Stomach (tissue), 9 donors: ENCODE measurements around the gene RAD52. TPM values are rescaled to one million over a fixed set of nuclear protein-coding genes. Genes with fewer than 3 reads are reported as not detected.

Source experiments
- DNase-seq, 2 donors: peaks; one replicate each; pipeline versions ENCODE4 v3.0.0 to v3.0.0-alpha.2; 2013 to 2019
- H3K27ac ChIP-seq, 5 donors: fragments of 200-600 bp in 4 of 5; sonication (generic) in 4 of 5; one replicate each; pipeline ENCODE4 v1.5.1; 2013 to 2019; ENCODE audit warnings: mild to moderate bottlenecking in 1 of 5, moderate library complexity in 1 of 5
- H3K27me3 ChIP-seq, 3 donors: fragments of 200-600 bp; sonication (generic); one replicate each; pipeline ENCODE4 v1.5.1; 2017 to 2019; ENCODE audit warnings: mixed run types in 1 of 3
- H3K36me3 ChIP-seq, 4 donors: fragments of 200-600 bp; sonication (generic); 1 replicate in 3 of 4; 2 replicates in 1 of 4; pipeline ENCODE4 v1.5.1; 2016 to 2019
- H3K4me1 ChIP-seq, 4 donors: fragments of 200-600 bp; sonication (generic); one replicate each; pipeline ENCODE4 v1.5.1; 2016 to 2019
- H3K4me3 ChIP-seq, 4 donors: fragments of 200-600 bp; sonication (generic) in 3 of 4; one replicate each; pipeline ENCODE4 v1.5.1; 2016 to 2019; ENCODE audit warnings: mild to moderate bottlenecking in 1 of 4
- H3K9me3 ChIP-seq, 4 donors: fragments of 200-600 bp; sonication (generic); one replicate each; pipeline ENCODE4 v1.5.1; 2016 to 2019
- EP300 ChIP-seq: sonication (generic); formaldehyde crosslinking; IDR thresholded peaks from one replicate; pipeline ENCODE4 v1.6.1; 2017; ENCODE audit warnings: antibody characterized with exemption
- POLR2A ChIP-seq, 4 donors: fragments of 450-650 bp; IDR thresholded peaks; one replicate each; pipeline ENCODE4 v1.6.1; 2016; ENCODE audit warnings: antibody characterized with exemption in 4 of 4, control low read depth in 2 of 4, mild to moderate bottlenecking in 1 of 4, moderate library complexity in 1 of 4
- POLR2AphosphoS5 ChIP-seq, 3 donors: sonication (generic); formaldehyde crosslinking; IDR thresholded peaks; one replicate each; pipeline ENCODE4 v1.6.1; 2016; ENCODE audit warnings: antibody characterized with exemption in 3 of 3
- WGBS, 5 donors: extraction: QIAGEN DNeasy Blood & Tissue Kit in 3 of 5; methylation state at CpG; one replicate each; pipeline versions ENCODE4 v1.1.5 to v1.1.7; 2013 to 2018; 5-methylcytosine and 5-hydroxymethylcytosine counted together
- intact Hi-C: fragments of 100-400 bp; cut with DNase I; formaldehyde crosslinking; loops from one replicate; pipeline ENCODE4 v1.15.1; 2023; ENCODE audit warnings: low total_unique reads
- polyA plus RNA-seq, 3 donors: library from polyadenylated mRNA; stranded (reverse); fragments of 200-250 nt; gene quantifications; one replicate each; pipeline ENCODE4 v1.2.3, GENCODE V29; 2013
- total RNA-seq, 5 donors: library from RNA; depleted of rRNA; stranded (reverse); fragments of >200 nt; gene quantifications; one replicate each; pipeline versions ENCODE4 v1.1.0 to v1.2.3, GENCODE V29; 2014 to 2016
- TF ChIP-seq, protein P1 (sequence below), 7 experiments: fragments of 450-650 bp in 4 of 7; fragments of 200-600 bp in 3 of 7; sonication (generic) in 3 of 7; IDR thresholded peaks; one replicate each; pipeline ENCODE4 v1.5.1; 2016 to 2019; ENCODE audit warnings: antibody characterized with exemption in 7 of 7, control low read depth in 2 of 7, mild to moderate bottlenecking in 1 of 7
- donor health status: healthy with polysubstance abuse.
- donor health status: Bipolar disorder and iron deficiency.
- donor health status: healthy.

The RAD52 gene
- total and polyA plus RNA-seq, 8 donors: 2.3 to 62.9 (median 11.2) TPM

DNA sequence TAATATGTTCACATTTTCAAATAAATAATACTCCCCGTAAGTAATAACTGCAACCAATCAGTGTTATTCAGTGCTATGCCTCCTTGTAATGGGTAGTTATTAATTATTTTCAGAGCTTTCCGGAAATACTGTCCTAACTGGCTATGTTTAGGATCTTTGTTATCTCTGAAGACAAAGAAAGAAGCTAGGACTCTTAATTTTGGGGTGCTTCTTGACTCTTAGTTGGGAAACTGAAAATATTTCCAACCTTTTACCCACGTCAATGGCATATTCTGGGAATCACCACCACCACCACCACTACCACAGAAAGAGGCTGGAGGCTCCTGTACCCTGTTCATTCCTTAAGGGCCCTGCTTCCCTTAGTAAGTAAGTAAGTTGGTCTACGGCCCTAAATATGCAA, 39.1 kb downstream of the RAD52 start:
- H3K4me1 ChIP-seq: peaks cover 0 to 39% (median 8%) of the 10 kb centered on the region in 4 donors
- H3K4me3 ChIP-seq: no peak overlapping the region
- TF ChIP-seq EP300 (no peak), POLR2A (IDR thresholded peaks at IDR 0.05) (no peak), POLR2AphosphoS5 (IDR thresholded peaks at IDR 0.05) (no peak)
- TF ChIP-seq, protein P1, sequence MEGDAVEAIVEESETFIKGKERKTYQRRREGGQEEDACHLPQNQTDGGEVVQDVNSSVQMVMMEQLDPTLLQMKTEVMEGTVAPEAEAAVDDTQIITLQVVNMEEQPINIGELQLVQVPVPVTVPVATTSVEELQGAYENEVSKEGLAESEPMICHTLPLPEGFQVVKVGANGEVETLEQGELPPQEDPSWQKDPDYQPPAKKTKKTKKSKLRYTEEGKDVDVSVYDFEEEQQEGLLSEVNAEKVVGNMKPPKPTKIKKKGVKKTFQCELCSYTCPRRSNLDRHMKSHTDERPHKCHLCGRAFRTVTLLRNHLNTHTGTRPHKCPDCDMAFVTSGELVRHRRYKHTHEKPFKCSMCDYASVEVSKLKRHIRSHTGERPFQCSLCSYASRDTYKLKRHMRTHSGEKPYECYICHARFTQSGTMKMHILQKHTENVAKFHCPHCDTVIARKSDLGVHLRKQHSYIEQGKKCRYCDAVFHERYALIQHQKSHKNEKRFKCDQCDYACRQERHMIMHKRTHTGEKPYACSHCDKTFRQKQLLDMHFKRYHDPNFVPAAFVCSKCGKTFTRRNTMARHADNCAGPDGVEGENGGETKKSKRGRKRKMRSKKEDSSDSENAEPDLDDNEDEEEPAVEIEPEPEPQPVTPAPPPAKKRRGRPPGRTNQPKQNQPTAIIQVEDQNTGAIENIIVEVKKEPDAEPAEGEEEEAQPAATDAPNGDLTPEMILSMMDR (IDR thresholded peaks at IDR 0.05): no peak
- H3K9me3 ChIP-seq: no peaks in the 10 kb centered on the region
- WGBS, 5 donors: 56 to 81% (median 73%) methylated on average over 4 of the region's 4 CpGs
- no peak for DNase-seq
- H3K36me3 ChIP-seq: peaks cover 47 to 100% (median 96%) of the 10 kb centered on the region in 4 donors
- intact Hi-C loops: no loop called here
- no peak overlapping the region for H3K27ac ChIP-seq
- no peaks in the 10 kb centered on the region for H3K27me3 ChIP-seq

DNA sequence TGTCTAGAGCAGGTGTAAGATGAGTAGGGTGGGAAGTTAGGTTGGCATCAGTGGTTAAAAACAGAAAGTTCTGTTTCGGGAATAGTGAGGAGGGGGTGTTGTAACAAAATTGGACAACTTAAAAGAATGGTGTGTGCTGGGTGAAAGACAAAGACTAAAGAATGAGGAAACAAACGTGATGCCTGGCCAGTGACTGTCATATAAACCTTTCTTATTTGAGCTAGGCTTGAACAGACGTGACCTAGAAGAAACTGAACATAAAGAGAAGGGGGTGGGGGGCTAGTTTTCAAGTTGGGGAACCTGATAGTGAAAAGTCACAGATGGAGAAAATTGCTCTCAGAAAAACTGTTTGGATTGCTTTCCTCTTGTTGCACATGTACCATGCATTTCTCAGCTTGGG, 39.6 kb downstream of the RAD52 start:
- 68 to 76% (median 74%) methylated on average over 3 of the region's 3 CpGs for WGBS, 5 donors
- Histone ChIP-seq H3K4me1 (peaks cover 0 to 43% (median 8%) of the 10 kb centered on the region in 4 donors), H3K9me3 (no peaks in the 10 kb centered on the region), H3K27ac (no peak overlapping the region), H3K27me3 (no peaks in the 10 kb centered on the region), H3K36me3 (peaks cover 44 to 100% (median 96%) of the 10 kb centered on the region in 4 donors), H3K4me3 (no peak overlapping the region)
- TF ChIP-seq POLR2A (IDR thresholded peaks at IDR 0.05): no peak
- no peak for TF ChIP-seq EP300
- no peak for TF ChIP-seq POLR2AphosphoS5 (IDR thresholded peaks at IDR 0.05)
- TF ChIP-seq, protein P1 (IDR thresholded peaks at IDR 0.05): no peak
- intact Hi-C loops: no loop called here
- no peak for DNase-seq

DNA sequence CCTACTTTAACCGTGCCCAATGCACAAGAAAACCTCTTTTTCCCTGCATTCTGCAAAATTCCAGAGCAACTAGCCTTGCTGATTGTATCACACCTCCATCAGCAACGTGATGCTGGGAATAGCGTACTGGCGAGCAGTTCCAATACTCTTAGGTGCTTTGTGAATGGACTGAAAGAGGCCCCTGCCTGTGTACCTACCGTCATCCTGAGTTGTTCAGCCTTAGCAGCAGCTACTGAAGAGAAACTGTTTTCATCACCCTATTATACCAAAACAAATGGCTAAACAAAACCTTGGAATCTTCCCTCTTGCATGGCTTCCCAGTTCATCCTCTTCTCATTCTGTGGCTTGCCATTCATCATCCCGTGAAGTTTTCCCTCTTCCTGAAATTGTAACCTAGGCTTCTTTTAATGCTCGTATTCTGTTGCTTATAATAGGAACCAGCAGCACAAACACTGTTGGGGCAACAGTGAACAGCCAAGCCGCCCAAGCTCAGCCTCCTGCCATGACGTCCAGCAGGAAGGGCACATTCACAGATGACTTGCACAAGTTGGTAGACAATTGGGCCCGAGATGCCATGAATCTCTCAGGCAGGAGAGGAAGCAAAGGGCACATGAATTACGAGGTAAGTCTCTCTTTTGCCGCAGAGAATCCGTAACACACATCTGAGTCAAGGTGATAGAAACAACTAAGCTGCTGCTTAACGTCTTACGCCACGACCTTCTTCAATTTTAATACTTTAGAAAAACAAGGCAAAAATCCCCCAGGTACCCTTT, 41.9 kb downstream of the RAD52 start:
- intact Hi-C loops: no loop called here
- WGBS, 5 donors: 76 to 84% (median 82%) methylated on average over 16 of the region's 16 CpGs

DNA sequence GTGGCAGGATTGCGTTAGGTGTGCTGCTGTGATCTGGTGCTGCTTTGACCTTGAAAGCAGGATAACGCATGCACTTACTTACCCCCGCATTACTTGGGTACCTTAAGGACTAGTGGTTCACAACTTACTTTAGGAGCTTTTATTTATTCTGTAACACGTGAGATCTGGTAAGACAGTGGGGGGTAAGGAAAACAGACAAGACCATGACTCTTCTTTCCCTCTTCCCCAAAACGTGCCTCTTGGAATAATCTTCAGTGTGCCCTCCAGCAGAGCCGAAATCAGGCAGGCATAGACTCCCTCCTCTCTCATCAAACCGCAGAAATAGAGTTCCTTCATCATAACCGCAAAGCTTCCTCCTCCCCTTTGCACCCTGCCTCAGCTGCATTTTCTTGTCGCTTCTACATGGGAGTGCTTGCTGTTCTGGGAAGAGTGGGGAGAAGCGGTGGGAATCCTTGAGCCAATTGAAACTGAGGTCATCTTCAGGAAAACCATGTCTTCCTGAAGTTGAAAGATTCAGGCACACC, 43.4 kb downstream of the RAD52 start:
- TF ChIP-seq EP300 (no peak), POLR2A (IDR thresholded peaks at IDR 0.05) (no peak), POLR2AphosphoS5 (IDR thresholded peaks at IDR 0.05) (no peak)
- TF ChIP-seq, protein P1 (IDR thresholded peaks at IDR 0.05): no peak
- H3K27me3 ChIP-seq: no peaks in the 10 kb centered on the region
- peaks cover 0 to 32% (median 5%) of the 10 kb centered on the region in 4 donors for H3K4me1 ChIP-seq
- no peaks in the 10 kb centered on the region for H3K9me3 ChIP-seq
- H3K4me3 ChIP-seq: no peak overlapping the region
- H3K27ac ChIP-seq: no peak overlapping the region
- no peak for DNase-seq
- peaks cover 50 to 100% (median 98%) of the 10 kb centered on the region in 4 donors for H3K36me3 ChIP-seq
- 73 to 91% (median 89%) methylated on average over 10 of the region's 10 CpGs for WGBS, 5 donors
- intact Hi-C loops: no loop called here

More for the DNA sequence above, 41.9 kb downstream of the RAD52 start:
- Histone ChIP-seq H3K4me3 (no peak overlapping the region), H3K36me3 (peaks cover 42 to 100% (median 96%) of the 10 kb centered on the region in 4 donors), H3K27ac (no peak overlapping the region), H3K27me3 (no peaks in the 10 kb centered on the region), H3K4me1 (peaks cover 0 to 41% (median 8%) of the 10 kb centered on the region in 4 donors), H3K9me3 (no peaks in the 10 kb centered on the region)
- no peak for TF ChIP-seq EP300
- TF ChIP-seq, protein P1 (IDR thresholded peaks at IDR 0.05): no peak
- TF ChIP-seq POLR2AphosphoS5 (IDR thresholded peaks at IDR 0.05): no peak
- TF ChIP-seq POLR2A (IDR thresholded peaks at IDR 0.05): no peak
- no peak for DNase-seq
